Measurements from ENCODE around the gene FBXW12. TPM values are rescaled to one million over a fixed set of nuclear protein-coding genes. Genes with fewer than 3 reads are reported as not detected.

The FBXW12 gene
- total and polyA plus RNA-seq, 2 donors (not counting 3 experiments of a cell fraction or from before 2014, with no cell fraction given), result not detected

GRCh38 chr3:48418140-48418539 lies 46.1 kb downstream of the FBXW12 start:
- Histone ChIP-seq H3K9ac (replicated peaks; ENCODE audit: extremely low read depth, insufficient read depth, low read length) (no peak overlapping the region), H3K27ac (ENCODE audit: insufficient read depth, low read depth, low read length) (no peak overlapping the region), H3K27me3 (ENCODE audit: control insufficient read depth in 2 of 2, insufficient read depth in 2 of 2, low read length in 2 of 2) (no peaks in the 10 kb centered on the region), H3K4me2 (ENCODE audit: insufficient read depth, low read length) (no peak overlapping the region), H3K79me2 (ENCODE audit: control insufficient read depth, insufficient read depth, low read length) (no peaks in the 10 kb centered on the region), H4K20me1 (replicated peaks; ENCODE audit: control insufficient read depth, extremely low read depth, insufficient read depth, low read length) (no peaks in the 10 kb centered on the region), H2AFZ (ENCODE audit: low read depth, low read length) (no peak overlapping the region), H3K9me1 (replicated peaks; ENCODE audit: control insufficient read depth, extremely low read depth, insufficient read depth, low read length) (no peaks in the 10 kb centered on the region), H3K9me3 (replicated peaks; ENCODE audit: control insufficient read depth, insufficient read depth, low read length) (no peaks in the 10 kb centered on the region), H3K4me1 (ENCODE audit: control insufficient read depth, extremely low read depth, insufficient read depth, low read length) (no peaks in the 10 kb centered on the region), H3K4me3 (replicated peaks in 1 of 3; ENCODE audit: insufficient read depth in 1 of 3, low read depth in 1 of 3, low read length in 3 of 3) (no peak overlapping the region), H3K36me3 (ENCODE audit: control insufficient read depth in 2 of 2, extremely low read depth in 1 of 2, insufficient read depth in 2 of 2, low read length in 2 of 2) (peaks cover 0 to 18% of the 10 kb centered on the region in 2 experiments)
- FAIRE-seq (no peak), DNase-seq (ENCODE audit: low read depth, low spot score) (no peak)
- TF ChIP-seq POLR2AphosphoS5 (IDR thresholded peaks at IDR 0.05; ENCODE audit: insufficient read depth, low read depth, low read length) (no peak), JUN (IDR thresholded peaks at IDR 0.05; ENCODE audit: borderline replicate concordance, insufficient read depth, insufficient read length, low read depth) (no peak), EZH2 (IDR thresholded peaks at IDR 0.05; ENCODE audit: borderline replicate concordance, low read depth, low read length, severe bottlenecking) (no peak), MYC (IDR thresholded peaks at IDR 0.05; ENCODE audit: low read depth, low read length) (no peak), GATA2 (IDR thresholded peaks at IDR 0.05; ENCODE audit: insufficient read depth, insufficient read length, low read depth, low read length) (no peak), POLR2A (IDR thresholded peaks at IDR 0.05; ENCODE audit: low read depth, low read length) (no peak)
- ChIA-PET CTCF (interaction anchor here (1.3 to 3.8 kb wide), 2 partner anchors 17 to 18 kb away, joined by 4 to 41 read pairs; no protein-coding TSS in a partner anchor), POLR2A (no interaction called here)
- no TSS peak for BruUV-seq (replicated peaks)
- dilution Hi-C loops (cut with MboI; ENCODE audit: extremely low pct_ligation_motif_present, low sequenced_read_pairs) (no loop called here), intact Hi-C loops (cut with micrococcal nuclease) (no loop called here)

DNA sequence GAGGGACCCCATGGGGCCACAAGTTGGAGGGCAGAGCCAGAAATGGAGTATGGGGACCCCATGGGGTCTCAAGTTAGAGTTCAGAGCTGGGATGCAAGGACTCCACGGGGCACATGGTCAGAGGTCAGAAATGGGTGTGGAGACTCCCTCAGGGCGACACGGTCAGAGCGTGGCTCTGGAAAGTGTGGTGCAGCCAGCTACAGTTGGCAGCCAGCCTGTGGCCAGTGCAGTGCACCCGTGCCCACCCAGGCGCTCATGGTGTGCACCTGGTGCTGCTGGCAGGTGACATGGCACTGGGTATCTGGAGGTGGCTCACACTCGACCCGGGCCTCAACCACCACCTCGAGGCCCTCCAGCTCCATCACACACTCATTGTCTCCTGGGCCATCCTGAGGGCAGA lies 46.6 kb downstream of the FBXW12 start:
- Histone ChIP-seq H2AFZ (ENCODE audit: low read depth, low read length) (no peak overlapping the region), H3K9ac (replicated peaks; ENCODE audit: extremely low read depth, insufficient read depth, low read length) (no peak overlapping the region), H3K4me2 (ENCODE audit: insufficient read depth, low read length) (no peak overlapping the region), H3K9me1 (replicated peaks; ENCODE audit: control insufficient read depth, extremely low read depth, insufficient read depth, low read length) (no peaks in the 10 kb centered on the region), H4K20me1 (replicated peaks; ENCODE audit: control insufficient read depth, extremely low read depth, insufficient read depth, low read length) (no peaks in the 10 kb centered on the region), H3K27ac (ENCODE audit: insufficient read depth, low read depth, low read length) (no peak overlapping the region), H3K4me1 (ENCODE audit: control insufficient read depth, extremely low read depth, insufficient read depth, low read length) (no peaks in the 10 kb centered on the region), H3K27me3 (ENCODE audit: control insufficient read depth in 2 of 2, insufficient read depth in 2 of 2, low read length in 2 of 2) (no peaks in the 10 kb centered on the region), H3K4me3 (replicated peaks in 1 of 3; ENCODE audit: insufficient read depth in 1 of 3, low read depth in 1 of 3, low read length in 3 of 3) (no peak overlapping the region), H3K79me2 (ENCODE audit: control insufficient read depth, insufficient read depth, low read length) (no peaks in the 10 kb centered on the region), H3K9me3 (replicated peaks; ENCODE audit: control insufficient read depth, insufficient read depth, low read length) (no peaks in the 10 kb centered on the region), H3K36me3 (ENCODE audit: control insufficient read depth in 2 of 2, extremely low read depth in 1 of 2, insufficient read depth in 2 of 2, low read length in 2 of 2) (peaks cover 0 to 18% of the 10 kb centered on the region in 2 experiments)
- ChIA-PET POLR2A (no interaction called here), CTCF (interaction anchor here (1.3 to 3.8 kb wide), 2 partner anchors 17 to 18 kb away, joined by 4 to 41 read pairs; no protein-coding TSS in a partner anchor)
- BruUV-seq (replicated peaks), result no TSS peak
- intact Hi-C loops (cut with micrococcal nuclease) (no loop called here), dilution Hi-C loops (cut with MboI; ENCODE audit: extremely low pct_ligation_motif_present, low sequenced_read_pairs) (no loop called here)
- TF ChIP-seq POLR2A (IDR thresholded peaks at IDR 0.05; ENCODE audit: low read depth, low read length) (no peak), JUN (IDR thresholded peaks at IDR 0.05; ENCODE audit: borderline replicate concordance, insufficient read depth, insufficient read length, low read depth) (no peak), GATA2 (IDR thresholded peaks at IDR 0.05; ENCODE audit: insufficient read depth, insufficient read length, low read depth, low read length) (no peak), EZH2 (IDR thresholded peaks at IDR 0.05; ENCODE audit: borderline replicate concordance, low read depth, low read length, severe bottlenecking) (no peak), MAX (IDR thresholded peaks at IDR 0.05; ENCODE audit: insufficient read depth, insufficient read length) (no peak), POLR2AphosphoS5 (IDR thresholded peaks at IDR 0.05; ENCODE audit: insufficient read depth, low read depth, low read length) (no peak), MYC (IDR thresholded peaks at IDR 0.05; ENCODE audit: low read depth, low read length) (no peak), FOS (IDR thresholded peaks at IDR 0.05; ENCODE audit: borderline replicate concordance, insufficient read depth, low read length) (no peak)
- TF ChIP-seq, protein P1, sequence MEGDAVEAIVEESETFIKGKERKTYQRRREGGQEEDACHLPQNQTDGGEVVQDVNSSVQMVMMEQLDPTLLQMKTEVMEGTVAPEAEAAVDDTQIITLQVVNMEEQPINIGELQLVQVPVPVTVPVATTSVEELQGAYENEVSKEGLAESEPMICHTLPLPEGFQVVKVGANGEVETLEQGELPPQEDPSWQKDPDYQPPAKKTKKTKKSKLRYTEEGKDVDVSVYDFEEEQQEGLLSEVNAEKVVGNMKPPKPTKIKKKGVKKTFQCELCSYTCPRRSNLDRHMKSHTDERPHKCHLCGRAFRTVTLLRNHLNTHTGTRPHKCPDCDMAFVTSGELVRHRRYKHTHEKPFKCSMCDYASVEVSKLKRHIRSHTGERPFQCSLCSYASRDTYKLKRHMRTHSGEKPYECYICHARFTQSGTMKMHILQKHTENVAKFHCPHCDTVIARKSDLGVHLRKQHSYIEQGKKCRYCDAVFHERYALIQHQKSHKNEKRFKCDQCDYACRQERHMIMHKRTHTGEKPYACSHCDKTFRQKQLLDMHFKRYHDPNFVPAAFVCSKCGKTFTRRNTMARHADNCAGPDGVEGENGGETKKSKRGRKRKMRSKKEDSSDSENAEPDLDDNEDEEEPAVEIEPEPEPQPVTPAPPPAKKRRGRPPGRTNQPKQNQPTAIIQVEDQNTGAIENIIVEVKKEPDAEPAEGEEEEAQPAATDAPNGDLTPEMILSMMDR (IDR thresholded peaks at IDR 0.05; ENCODE audit: extremely low read depth in 1 of 2, insufficient read depth in 1 of 2, low read depth in 1 of 2, low read length in 2 of 2), result no peak
- DNase-seq (ENCODE audit: low read depth, low spot score) (no peak), FAIRE-seq (no peak)
